H1 (cell line): ENCODE results near the gene NYAP2. TPM values are rescaled to one million over a fixed set of nuclear protein-coding genes. Genes with fewer than 3 reads are reported as not detected.

Source experiments
- CTCF ChIA-PET: fragments of 300-600 bp; sonication (Branson Sonifier 250); formaldehyde crosslinking; loops from one replicate; lab custom pipeline; 2021; ENCODE audit not compliant: partially characterized antibody; lab: Charles Lee
- POLR2A ChIA-PET: fragments of 300-600 bp; sonication (Branson Sonifier 250); formaldehyde crosslinking; loops from one replicate; lab custom pipeline; 2021; ENCODE audit warnings: inconsistent platforms; ENCODE audit not compliant: partially characterized antibody; lab: Charles Lee
- DNase-seq, 2 experiments: peaks; one replicate each; pipeline versions ENCODE4 v3.0.0 to v3.0.0-alpha.2; 2010 to 2022; ENCODE audit warnings: low spot score in 2 of 2, low read depth in 1 of 2, mixed read lengths in 1 of 2
- FAIRE-seq: peaks from 2 replicates; lab custom pipeline; 2011; peaks lifted over from hg19 to GRCh38; lab: Jason Lieb, UNC
- H2AFZ ChIP-seq: 2 replicates; pipeline ENCODE4 v1.8.1; 2012; ENCODE audit warnings: low read length, inconsistent platforms
- H2AK5ac ChIP-seq: 2 replicates; pipeline ENCODE4 v1.6.1; 2013; ENCODE audit warnings: low read depth, low read length
- H2BK120ac ChIP-seq: replicated peaks from 2 replicates; pipeline ENCODE3; 2013; ENCODE audit warnings: low read depth, low read length, inconsistent platforms
- H2BK12ac ChIP-seq: 2 replicates; pipeline ENCODE4 v1.6.1; 2013; ENCODE audit warnings: low read depth, low read length
- H2BK15ac ChIP-seq: 2 replicates; pipeline ENCODE4 v1.6.1; 2013; ENCODE audit warnings: low read length
- H2BK20ac ChIP-seq: 2 replicates; pipeline ENCODE4 v1.6.1; 2013; ENCODE audit warnings: low read length
- H2BK5ac ChIP-seq: 2 replicates; pipeline ENCODE4 v1.6.1; 2013; ENCODE audit warnings: low read depth, low read length
- H3K14ac ChIP-seq: 2 replicates; pipeline ENCODE4 v1.6.1; 2013; ENCODE audit warnings: inconsistent platforms; ENCODE audit not compliant: insufficient read length
- H3K18ac ChIP-seq: 2 replicates; pipeline ENCODE4 v1.6.1; 2013; ENCODE audit warnings: low read length; ENCODE audit errors: extremely low read depth
- H3K23ac ChIP-seq: 2 replicates; pipeline ENCODE4 v1.6.1; 2013; ENCODE audit warnings: inconsistent platforms; ENCODE audit not compliant: insufficient read length
- H3K23me2 ChIP-seq: 2 replicates; pipeline ENCODE4 v1.6.1; 2013; ENCODE audit warnings: low read depth, low read length
- H3K27ac ChIP-seq: 2 replicates; pipeline ENCODE4 v1.6.1; 2011; ENCODE audit warnings: low read depth, low read length, inconsistent platforms
- H3K27me3 ChIP-seq, 4 experiments: replicated peaks in 1 of 4; 1 replicate in 1 of 4; 2 replicates in 3 of 4; pipeline versions ENCODE4 v1.6.1 to v1.8.1; 2011 to 2013; ENCODE audit warnings: low read length in 3 of 4, mild to moderate bottlenecking in 3 of 4, inconsistent platforms in 2 of 4, mixed read lengths in 2 of 4, moderate library complexity in 1 of 4; ENCODE audit not compliant: control insufficient read depth in 3 of 4, insufficient read depth in 3 of 4; ENCODE audit errors: extremely low read depth in 1 of 4
- H3K36me3 ChIP-seq, 4 experiments: 2 replicates each; pipeline versions ENCODE4 v1.6.1 to v1.8.1; 2011 to 2013; ENCODE audit warnings: mild to moderate bottlenecking in 4 of 4, low read length in 3 of 4, moderate library complexity in 2 of 4, control low read depth in 1 of 4, inconsistent platforms in 1 of 4; ENCODE audit not compliant: insufficient read depth in 4 of 4, control insufficient read depth in 2 of 4
- H3K4ac ChIP-seq: replicated peaks from 2 replicates; pipeline ENCODE3; 2013; ENCODE audit warnings: low read length, low read depth, mixed read lengths, inconsistent platforms; ENCODE audit not compliant: insufficient read length
- H3K4me1 ChIP-seq, 4 experiments: replicated peaks in 1 of 4; 1 replicate in 1 of 4; 2 replicates in 3 of 4; pipeline versions ENCODE4 v1.6.1 to v1.8.1; 2011 to 2013; ENCODE audit warnings: low read length in 3 of 4, inconsistent platforms in 2 of 4, mixed read lengths in 1 of 4; ENCODE audit not compliant: insufficient read depth in 4 of 4, control insufficient read depth in 3 of 4
- H3K4me2 ChIP-seq, 2 experiments: 2 replicates each; pipeline versions ENCODE4 v1.6.1 to v1.8.1; 2011 to 2013; ENCODE audit warnings: low read depth in 2 of 2, low read length in 2 of 2, control low read depth in 1 of 2, inconsistent platforms in 1 of 2, mild to moderate bottlenecking in 1 of 2; ENCODE audit not compliant: insufficient read depth in 1 of 2
- H3K4me3 ChIP-seq, 4 experiments: fragments of 200-600, 300-600 bp in 1 of 4; sonication (generic), shearing (Covaris generic), sonication (Bioruptor Twin) in 1 of 4; 2 replicates each; pipeline versions ENCODE4 v1.5.1 to v1.8.1; 2011 to 2016; ENCODE audit warnings: low read length in 4 of 4, low read depth in 3 of 4, control low read depth in 2 of 4, inconsistent platforms in 2 of 4, mild to moderate bottlenecking in 2 of 4, mixed read lengths in 1 of 4, moderate library complexity in 1 of 4; ENCODE audit not compliant: insufficient read depth in 2 of 4; ENCODE audit errors: extremely low read depth in 1 of 4
- H3K56ac ChIP-seq: replicated peaks from 2 replicates; pipeline ENCODE3; 2013; ENCODE audit warnings: low read depth, mild to moderate bottlenecking, mixed read lengths, low read length, inconsistent platforms; ENCODE audit not compliant: insufficient read length
- H3K79me1 ChIP-seq: 2 replicates; pipeline ENCODE4 v1.6.1; 2013; ENCODE audit warnings: low read depth, low read length, control low read depth
- H3K79me2 ChIP-seq, 2 experiments: 2 replicates each; pipeline versions ENCODE4 v1.6.1 to v1.8.1; 2012 to 2013; ENCODE audit warnings: low read length in 2 of 2, mild to moderate bottlenecking in 2 of 2, inconsistent platforms in 1 of 2; ENCODE audit not compliant: insufficient read depth in 2 of 2, control insufficient read depth in 1 of 2
- H3K9ac ChIP-seq, 4 experiments: replicated peaks in 1 of 4; 1 replicate in 1 of 4; 2 replicates in 3 of 4; pipeline versions ENCODE4 v1.6.1 to v1.8.1; 2011 to 2013; ENCODE audit warnings: low read depth in 3 of 4, low read length in 3 of 4, control low read depth in 2 of 4, mild to moderate bottlenecking in 2 of 4, moderate library complexity in 2 of 4, inconsistent platforms in 1 of 4; ENCODE audit errors: extremely low read depth in 1 of 4
- H3K9me3 ChIP-seq, 2 experiments: 2 replicates each; pipeline versions ENCODE4 v1.6.1 to v1.8.1; 2012 to 2013; ENCODE audit warnings: mild to moderate bottlenecking in 2 of 2, moderate library complexity in 2 of 2, control low read depth in 1 of 2, inconsistent platforms in 1 of 2, low read depth in 1 of 2, low read length in 1 of 2, mixed read lengths in 1 of 2; ENCODE audit not compliant: insufficient read depth in 2 of 2
- H4K20me1 ChIP-seq, 2 experiments: replicated peaks in 1 of 2; 2 replicates each; pipeline versions ENCODE3 to v1.8.1; 2011 to 2013; ENCODE audit warnings: inconsistent platforms in 2 of 2, low read length in 2 of 2, mild to moderate bottlenecking in 1 of 2; ENCODE audit not compliant: insufficient read depth in 2 of 2, control insufficient read depth in 1 of 2
- H4K5ac ChIP-seq: 2 replicates; pipeline ENCODE4 v1.6.1; 2013; ENCODE audit warnings: low read length, low read depth, mixed read lengths, inconsistent platforms; ENCODE audit not compliant: insufficient read length
- H4K8ac ChIP-seq: 2 replicates; pipeline ENCODE4 v1.8.0; 2013; ENCODE audit warnings: mild to moderate bottlenecking, moderate library complexity, low read length, inconsistent platforms; ENCODE audit not compliant: insufficient read depth; ENCODE audit errors: extremely low read depth
- H4K91ac ChIP-seq: replicated peaks from 2 replicates; pipeline ENCODE3; 2013; ENCODE audit warnings: low read length, mixed read lengths, inconsistent platforms; ENCODE audit not compliant: insufficient read length
- CHD2 ChIP-seq: IDR thresholded peaks from 2 replicates; pipeline ENCODE4 v1.6.1; 2012; ENCODE audit warnings: low read length, improper control_type of control experiment
- EP300 ChIP-seq, 2 experiments: IDR thresholded peaks; 1 replicate in 1 of 2; 2 replicates in 1 of 2; pipeline ENCODE4 v1.6.1; 2011 to 2012; ENCODE audit warnings: low read depth in 2 of 2, low read length in 2 of 2, mild to moderate bottlenecking in 2 of 2, borderline replicate concordance in 1 of 2, inconsistent platforms in 1 of 2, moderate library complexity in 1 of 2
- MAX ChIP-seq: IDR thresholded peaks from 2 replicates; pipeline ENCODE4 v1.6.1; 2012; ENCODE audit warnings: inconsistent platforms
- POLR2AphosphoS5 ChIP-seq: IDR thresholded peaks from 2 replicates; pipeline ENCODE4 v1.6.1; 2011; ENCODE audit warnings: low read depth, low read length
- RAD21 ChIP-seq, 2 experiments: IDR thresholded peaks in 1 of 2; conservative IDR thresholded peaks in 1 of 2; 2 replicates each; pipeline ENCODE4 v1.6.1; 2011; ENCODE audit warnings: low read depth in 2 of 2, low read length in 2 of 2, improper control_type of control experiment in 1 of 2, inconsistent platforms in 1 of 2, mild to moderate bottlenecking in 1 of 2, moderate library complexity in 1 of 2
- RBBP5 ChIP-seq: IDR thresholded peaks from 2 replicates; pipeline ENCODE4 v1.7.1; 2012; ENCODE audit warnings: low read depth, mild to moderate bottlenecking, inconsistent platforms, low read length, moderate library complexity, borderline replicate concordance
- RXRA ChIP-seq: IDR thresholded peaks from 2 replicates; pipeline ENCODE4 v1.6.1; 2011; ENCODE audit warnings: low read depth, mild to moderate bottlenecking, low read length, moderate library complexity; ENCODE audit not compliant: insufficient read depth
- SP1 ChIP-seq: IDR thresholded peaks from 2 replicates; pipeline ENCODE4 v1.6.1; 2011; ENCODE audit warnings: low read depth, low read length
- SUZ12 ChIP-seq: fragments of 200-600 bp; sonication (generic); IDR thresholded peaks from 2 replicates; pipeline ENCODE4 v1.6.1; 2012; ENCODE audit warnings: mild to moderate bottlenecking, inconsistent platforms, low read length, moderate library complexity, mixed read lengths
- WGBS, 2 experiments: shearing (Covaris generic) in 1 of 2; methylation state at CpG; one replicate each; pipeline versions ENCODE4 v1.1.6 to v1.1.7; 2013 to 2015; ENCODE audit warnings: low lambda C conversion rate in 2 of 2, mixed read lengths in 2 of 2, inconsistent platforms in 1 of 2, low coverage in 1 of 2, missing lambda C conversion rate in 1 of 2; ENCODE audit not compliant: insufficient replicate concordance in 2 of 2, insufficient coverage in 1 of 2, insufficient read length in 1 of 2; ENCODE audit errors: extremely low coverage in 1 of 2, missing lambda C conversion rate in 1 of 2; 5-methylcytosine and 5-hydroxymethylcytosine counted together
- polyA plus RNA-seq, 7 experiments: library from polyadenylated mRNA; depleted of rRNA in 3 of 7; stranded (reverse) in 5 of 7; unstranded in 2 of 7; fragments of >200 nt in 5 of 7; fragments of 200-250 nt in 2 of 7; gene quantifications; 1 replicate in 5 of 7; 2 replicates in 1 of 7; 4 replicates in 1 of 7; pipeline versions ENCODE4 v1.2.1 to v1.2.3, GENCODE V29; 2011 to 2013; ENCODE audit warnings: missing spikeins in 2 of 7, mixed read lengths in 2 of 7
- total RNA-seq: library from RNA; stranded (reverse); fragmentation: NEBNext Ultra II Directional; extraction: Animal tissue kit (Norgen Biotek cat#: 25700); gene quantifications from 2 replicates; pipeline ENCODE4 v1.2.1, GENCODE V29; 2021
- TF ChIP-seq, protein P1 (sequence below): IDR thresholded peaks from 2 replicates; pipeline ENCODE4 v1.6.1; 2011; ENCODE audit warnings: low read depth, mild to moderate bottlenecking, low read length; ENCODE audit not compliant: insufficient read depth
- TF ChIP-seq, protein P2 (sequence below): IDR thresholded peaks from 2 replicates; pipeline ENCODE4 v1.6.1; 2012; ENCODE audit warnings: low read length, inconsistent platforms

NYAP2 gene
- total and polyA plus RNA-seq, 2 of the 8 experiments (the other 6 are each of a cell fraction or from before 2014, with no cell fraction given): not detected

- H3K56ac ChIP-seq: no peak overlapping the region
- H3K23me2 ChIP-seq: no peaks in the 10 kb centered on the region
- no peak overlapping the region for H3K23ac ChIP-seq
- H2BK12ac ChIP-seq: no peak overlapping the region
- H3K9ac ChIP-seq: no peak overlapping the region
- H3K4me2 ChIP-seq: no peak overlapping the region
- no peak overlapping the region for H3K4me3 ChIP-seq
- H3K14ac ChIP-seq: no peak overlapping the region
- no peak overlapping the region for H4K91ac ChIP-seq
- H2BK120ac ChIP-seq: no peak overlapping the region
- 90% methylated on average over 3 of the region's 3 CpGs; no CpG with 5 or more reads in 1 of the 2 experiments for WGBS, 2 experiments
- peaks cover 0 to 3% (median 0%) of the 10 kb centered on the region in 4 experiments; a peak in 1 of 7 replicates for H3K27me3 ChIP-seq
- no peak for FAIRE-seq
- H3K36me3 ChIP-seq: no peaks in the 10 kb centered on the region
- no peaks in the 10 kb centered on the region for H3K79me2 ChIP-seq
- H4K20me1 ChIP-seq: no peaks in the 10 kb centered on the region
- DNase-seq: no peak
- H2BK5ac ChIP-seq: no peak overlapping the region
- no peak overlapping the region for H2AK5ac ChIP-seq
- no peak overlapping the region for H4K5ac ChIP-seq
- no peak overlapping the region for H2AFZ ChIP-seq
- no peak overlapping the region for H3K4ac ChIP-seq
- no peaks in the 10 kb centered on the region for H3K79me1 ChIP-seq
- H2BK20ac ChIP-seq: no peak overlapping the region
- no peak overlapping the region for H4K8ac ChIP-seq
- H3K27ac ChIP-seq: no peak overlapping the region
- H3K9me3 ChIP-seq: no peaks in the 10 kb centered on the region; a peak in 1 of 4 replicates
- CTCF ChIA-PET: interaction anchor here (1.6 kb wide), 1 partner anchor 332 kb away, joined by 4 read pairs; no protein-coding TSS in a partner anchor
- H3K4me1 ChIP-seq: no peaks in the 10 kb centered on the region
- H3K18ac ChIP-seq: no peak overlapping the region
- POLR2A ChIA-PET: no interaction called here
- no peak overlapping the region for H2BK15ac ChIP-seq
- TF ChIP-seq, protein P1, sequence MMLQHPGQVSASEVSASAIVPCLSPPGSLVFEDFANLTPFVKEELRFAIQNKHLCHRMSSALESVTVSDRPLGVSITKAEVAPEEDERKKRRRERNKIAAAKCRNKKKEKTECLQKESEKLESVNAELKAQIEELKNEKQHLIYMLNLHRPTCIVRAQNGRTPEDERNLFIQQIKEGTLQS: no peak
- TF ChIP-seq SP1 (no peak), EP300 (IDR thresholded peaks at IDR 0.05; ENCODE audit: borderline replicate concordance in 1 of 2, low read depth in 2 of 2, low read length in 2 of 2) (no peak), RBBP5 (no peak), RXRA (no peak), MAX (no peak), SUZ12 (no peak), POLR2AphosphoS5 (no peak), CHD2 (no peak), RAD21 (IDR thresholded peaks at IDR 0.05 in 1 of 2, conservative IDR thresholded peaks at IDR 0.05 in 1 of 2; ENCODE audit: low read depth in 2 of 2, low read length in 2 of 2) (no peak)
- TF ChIP-seq, protein P2, sequence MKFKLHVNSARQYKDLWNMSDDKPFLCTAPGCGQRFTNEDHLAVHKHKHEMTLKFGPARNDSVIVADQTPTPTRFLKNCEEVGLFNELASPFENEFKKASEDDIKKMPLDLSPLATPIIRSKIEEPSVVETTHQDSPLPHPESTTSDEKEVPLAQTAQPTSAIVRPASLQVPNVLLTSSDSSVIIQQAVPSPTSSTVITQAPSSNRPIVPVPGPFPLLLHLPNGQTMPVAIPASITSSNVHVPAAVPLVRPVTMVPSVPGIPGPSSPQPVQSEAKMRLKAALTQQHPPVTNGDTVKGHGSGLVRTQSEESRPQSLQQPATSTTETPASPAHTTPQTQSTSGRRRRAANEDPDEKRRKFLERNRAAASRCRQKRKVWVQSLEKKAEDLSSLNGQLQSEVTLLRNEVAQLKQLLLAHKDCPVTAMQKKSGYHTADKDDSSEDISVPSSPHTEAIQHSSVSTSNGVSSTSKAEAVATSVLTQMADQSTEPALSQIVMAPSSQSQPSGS: no peak
Measured at GRCh38 chr2:225615514-225615913, 216.0 kb downstream of the NYAP2 start.
